GM18498 (cell line): ENCODE measurements around the gene ADAM23.

ENCODE experiments used
- ATAC-seq: cut with Tn5 transposase; IDR thresholded peaks from one replicate; pipeline ENCODE4 v1.9.1; 2021; ENCODE audit warnings: mild to moderate bottlenecking, moderate library complexity; ENCODE audit not compliant: unreplicated experiment

ADAM23 gene

GRCh38 chr2:206635015-206635414 is 191.7 kb downstream of the ADAM23 start:
- ATAC-seq = no peak

- ATAC-seq = no peak
Measured at GRCh38 chr2:206639636-206640035, 196.3 kb downstream of the ADAM23 start.

- no peak for ATAC-seq
Measured at GRCh38 chr2:206641226-206641625, 197.9 kb downstream of the ADAM23 start.

GRCh38 chr2:206642075-206643025 is 199.0 kb downstream of the ADAM23 start, which contains the start of gene FAM237A:
TSS of gene FAM237A (plus strand) at chr2:206642487. CDS start at chr2:206644237, 1,750 bp downstream.
- no peak for ATAC-seq

- no peak for ATAC-seq
Measured at GRCh38 chr2:206647985-206648384, 204.7 kb downstream of the ADAM23 start.

- ATAC-seq = no peak
Measured at GRCh38 chr2:206657087-206657486, 213.8 kb downstream of the ADAM23 start.

- ATAC-seq = no peak
Measured at GRCh38 chr2:206665251-206665650, 221.9 kb downstream of the ADAM23 start.
